ENCODE data around the gene KRT12.
"Not testable (repeated sequence)": the region's sequence is repeated elsewhere in the genome, so short reads cannot be mapped to it uniquely, and the experiment has no call there.

Gene KRT12

GRCh38 chr17:40884708-40885512, 17.9 kb upstream of the KRT12 start, which contains the start of gene KRT20:
TSS of gene KRT20 (minus strand) at chr17:40885242. CDS start at chr17:40885185, 57 bp downstream.
- no peak for DNase-seq (ENCODE audit: low read depth in 2 of 3, low spot score in 1 of 3)

- DNase-seq (ENCODE audit: low read depth in 2 of 3, low spot score in 1 of 3), result no peak
Observed at GRCh38 chr17:40883626-40884334, 16.8 kb upstream of the KRT12 start.

GRCh38 chr17:40883031-40883430, 16.0 kb upstream of the KRT12 start:
- DNase-seq (ENCODE audit: low read depth in 2 of 3, low spot score in 1 of 3), result no peak

GRCh38 chr17:40879026-40879425, 12.0 kb upstream of the KRT12 start:
- no peak for DNase-seq (ENCODE audit: low read depth in 2 of 3, low spot score in 1 of 3)

DNA sequence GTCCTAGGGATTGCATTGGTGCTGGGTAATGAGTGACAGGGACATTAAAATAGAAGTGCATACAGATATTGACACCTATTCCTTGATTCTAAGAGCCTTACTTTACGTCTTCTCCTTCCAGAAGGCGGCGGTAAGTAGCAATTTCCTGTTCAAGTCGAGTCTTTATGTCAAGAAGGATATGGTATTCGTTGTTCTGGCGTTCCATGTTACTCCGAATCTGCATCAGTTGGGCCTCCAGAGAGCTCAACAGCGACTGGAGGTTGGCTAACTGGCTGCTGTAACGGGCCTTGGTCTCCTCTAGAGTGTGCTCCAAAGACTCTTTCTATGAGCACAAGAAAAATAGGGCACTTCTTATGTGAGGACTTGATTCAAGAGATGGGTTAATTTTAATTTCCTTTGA, 11.0 kb upstream of the KRT12 start:
- no peak for DNase-seq (ENCODE audit: low read depth in 2 of 3, low spot score in 1 of 3)

- DNase-seq (ENCODE audit: low read depth in 2 of 3, low spot score in 1 of 3), result no peak
Observed at GRCh38 chr17:40873801-40874200, 6.8 kb upstream of the KRT12 start.

DNA sequence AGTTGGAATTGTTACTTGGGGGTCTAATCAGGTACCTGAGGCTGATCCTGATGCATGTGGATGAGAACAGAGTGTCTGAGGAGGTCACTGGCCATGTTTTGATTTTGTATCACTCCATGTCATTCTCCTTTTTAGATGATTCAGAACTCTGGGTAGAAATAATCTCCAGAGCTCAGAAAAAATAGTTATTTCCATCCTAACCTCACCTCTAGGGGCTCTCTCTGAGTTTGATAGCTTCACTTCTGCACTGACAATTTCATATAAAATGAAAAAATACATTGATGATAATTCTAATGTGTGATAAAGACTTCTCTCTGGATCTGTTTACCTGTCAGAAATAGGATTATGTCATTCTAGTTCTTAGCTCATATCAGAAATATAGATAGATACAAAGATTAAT, 6.2 kb upstream of the KRT12 start:
- DNase-seq (ENCODE audit: low read depth in 2 of 3, low spot score in 1 of 3), result no peak

- no peak for DNase-seq (ENCODE audit: low read depth in 2 of 3, low spot score in 1 of 3)
Observed at GRCh38 chr17:40872416-40872815, 5.4 kb upstream of the KRT12 start.

GRCh38 chr17:40871316-40871715, 4.3 kb upstream of the KRT12 start:
- DNase-seq (ENCODE audit: low read depth in 2 of 3, low spot score in 1 of 3), result no peak

GRCh38 chr17:40870136-40870535, 3.1 kb upstream of the KRT12 start:
- DNase-seq (ENCODE audit: low read depth in 2 of 3, low spot score in 1 of 3), result no peak

DNA sequence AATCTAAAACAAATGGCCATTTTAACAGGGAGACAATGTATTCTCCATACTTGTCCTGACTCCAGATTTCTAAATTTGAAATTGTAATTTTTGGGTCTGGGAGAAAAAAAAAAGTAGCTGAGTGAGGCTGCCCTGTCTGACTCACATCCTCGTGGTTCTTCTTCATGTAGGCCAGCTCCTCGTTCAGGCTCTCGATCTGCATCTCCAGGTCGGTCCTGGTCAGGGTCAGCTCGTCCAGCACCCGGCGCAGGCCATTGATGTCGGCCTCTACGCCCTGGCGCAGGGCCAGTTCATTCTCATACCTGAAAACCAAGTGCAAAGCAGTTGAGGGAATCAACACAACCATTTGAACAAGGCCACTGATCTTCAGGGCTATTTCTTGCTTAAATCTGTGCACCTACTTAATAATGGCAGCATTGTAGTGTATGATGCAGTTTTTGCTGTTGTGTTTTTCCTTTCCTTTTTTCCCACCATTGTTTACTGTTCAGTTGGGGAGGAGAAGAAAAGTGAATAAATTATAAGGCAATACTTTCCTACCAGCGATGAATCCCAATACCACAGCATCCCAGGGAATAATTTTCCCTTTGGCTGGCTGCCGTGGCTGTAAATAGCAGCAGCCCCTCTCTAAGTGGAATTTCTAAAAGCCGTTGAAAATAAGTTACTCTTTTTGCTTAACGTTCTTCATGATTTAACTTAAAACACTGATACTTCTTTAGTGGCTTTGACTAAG, 2.2 kb downstream of the KRT12 start:
- DNase-seq (ENCODE audit: low read depth in 2 of 3, low spot score in 1 of 3), result no peak

GRCh38 chr17:40862985-40863733, 3.9 kb downstream of the KRT12 start:
- DNase-seq (ENCODE audit: low read depth in 2 of 3, low spot score in 1 of 3), result no peak

GRCh38 chr17:40859536-40859935, 7.5 kb downstream of the KRT12 start:
- no peak for DNase-seq (ENCODE audit: low read depth in 2 of 3, low spot score in 1 of 3)

- not testable (repeated sequence) for DNase-seq (ENCODE audit: low read depth in 2 of 3, low spot score in 1 of 3)
Observed at GRCh38 chr17:40858667-40859066, 8.4 kb downstream of the KRT12 start.

- no peak for DNase-seq (ENCODE audit: low read depth in 2 of 3, low spot score in 1 of 3)
Observed at GRCh38 chr17:40857535-40857934, 9.5 kb downstream of the KRT12 start.

- no peak for DNase-seq (ENCODE audit: low read depth in 2 of 3, low spot score in 1 of 3)
Observed at GRCh38 chr17:40854175-40854814, 12.7 kb downstream of the KRT12 start.

GRCh38 chr17:40852364-40852763, 14.7 kb downstream of the KRT12 start:
- no peak for DNase-seq (ENCODE audit: low read depth in 2 of 3, low spot score in 1 of 3)

DNA sequence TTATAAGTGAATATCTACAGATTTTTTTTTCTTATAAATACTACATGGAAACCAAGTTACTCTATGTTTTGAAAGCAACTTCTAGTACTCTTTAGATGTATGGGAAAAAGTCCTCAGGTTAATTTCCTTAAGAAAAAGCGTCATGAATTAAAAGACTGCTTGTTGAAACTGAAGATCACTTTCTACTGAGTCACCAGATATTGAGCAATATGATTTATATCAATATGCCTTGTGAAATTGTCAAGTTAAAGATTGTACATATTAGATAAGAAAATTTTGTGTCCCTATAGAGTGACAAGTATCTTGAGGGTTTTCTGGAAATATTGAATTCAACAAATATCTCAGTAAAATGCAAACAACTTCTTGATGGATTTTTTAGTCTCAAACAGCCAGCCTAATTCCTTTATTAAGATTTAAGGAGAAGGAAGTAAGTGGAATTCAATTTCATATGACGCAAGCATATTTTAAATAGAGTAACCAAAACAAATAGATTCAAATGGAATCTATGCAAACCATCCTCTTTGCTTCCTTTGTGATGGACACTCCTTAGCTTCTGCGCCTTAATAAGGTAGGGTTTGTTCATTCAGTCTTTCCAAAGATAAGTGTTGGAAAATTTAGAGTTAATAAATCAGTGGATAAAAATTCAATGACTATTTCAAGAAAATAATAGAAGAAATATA, 16.6 kb downstream of the KRT12 start:
- DNase-seq (ENCODE audit: low read depth in 2 of 3, low spot score in 1 of 3), result no peak

GRCh38 chr17:40849723-40850122, 17.3 kb downstream of the KRT12 start:
- DNase-seq (ENCODE audit: low read depth in 2 of 3, low spot score in 1 of 3), result no peak

DNA sequence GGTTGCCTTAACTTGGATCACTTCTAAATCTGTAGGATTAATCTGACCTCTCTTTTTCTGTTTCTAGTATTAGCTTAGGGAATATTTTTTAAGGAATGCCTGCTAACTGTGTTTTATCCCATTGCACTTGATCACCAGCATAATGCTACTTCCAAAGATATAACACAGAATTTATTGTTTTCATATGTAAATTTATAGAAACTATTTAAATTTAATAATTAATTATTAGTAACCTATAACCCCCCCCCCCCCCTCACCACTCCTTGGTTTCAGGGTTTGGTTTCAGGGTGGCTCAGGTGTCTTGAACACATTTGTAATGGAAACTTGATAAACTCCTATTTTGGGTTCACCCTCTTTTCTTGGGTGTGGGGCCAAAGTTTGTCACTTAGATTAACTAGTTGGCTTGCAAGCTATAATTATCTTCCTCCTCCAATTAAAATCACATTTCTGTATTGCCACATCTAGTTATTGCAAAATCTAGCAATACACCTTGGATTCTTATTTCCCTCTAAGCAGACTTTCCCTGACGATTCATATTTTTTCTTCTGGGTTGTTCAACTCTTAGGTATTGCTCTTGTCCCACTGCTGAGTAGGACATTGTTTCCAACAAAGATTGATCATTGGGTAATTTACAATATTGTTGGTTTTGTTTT, 18.3 kb downstream of the KRT12 start:
- no peak for DNase-seq (ENCODE audit: low read depth in 2 of 3, low spot score in 1 of 3)
